ENCODE results near the gene CAPZB.
"Not testable (repeated sequence)": the region's sequence is repeated elsewhere in the genome, so short reads cannot be mapped to it uniquely, and the experiment has no call there.

Gene CAPZB

DNA sequence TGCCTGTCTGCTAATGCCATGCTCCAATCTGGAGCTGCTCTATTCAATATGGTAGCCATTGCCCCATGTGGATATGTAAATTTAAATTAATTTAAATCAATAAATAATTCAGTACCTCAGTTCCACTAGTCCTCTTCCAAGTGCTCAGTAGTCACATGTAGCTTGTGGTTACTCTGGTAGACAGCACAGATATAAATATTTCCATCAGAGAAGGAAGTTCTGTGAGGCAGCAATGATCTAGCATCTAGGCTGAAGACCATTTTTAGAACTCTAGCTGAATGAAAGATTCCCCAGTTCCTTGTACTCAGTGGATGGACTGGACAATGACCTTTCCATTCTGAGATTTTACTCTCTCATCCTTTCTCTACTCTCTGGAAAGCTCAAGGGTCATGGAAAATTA is 25.8 kb upstream of the CAPZB start:
- H3K4me1 ChIP-seq (ENCODE audit: insufficient read depth, low read length): no peaks in the 10 kb centered on the region
- no peaks in the 10 kb centered on the region for H3K9me3 ChIP-seq (ENCODE audit: control insufficient read depth, insufficient read depth, low read length)
- H3K9ac ChIP-seq (ENCODE audit: low read depth, low read length): no peak overlapping the region
- no peaks in the 10 kb centered on the region for H3K36me3 ChIP-seq (ENCODE audit: insufficient read depth, low read length)

DNA sequence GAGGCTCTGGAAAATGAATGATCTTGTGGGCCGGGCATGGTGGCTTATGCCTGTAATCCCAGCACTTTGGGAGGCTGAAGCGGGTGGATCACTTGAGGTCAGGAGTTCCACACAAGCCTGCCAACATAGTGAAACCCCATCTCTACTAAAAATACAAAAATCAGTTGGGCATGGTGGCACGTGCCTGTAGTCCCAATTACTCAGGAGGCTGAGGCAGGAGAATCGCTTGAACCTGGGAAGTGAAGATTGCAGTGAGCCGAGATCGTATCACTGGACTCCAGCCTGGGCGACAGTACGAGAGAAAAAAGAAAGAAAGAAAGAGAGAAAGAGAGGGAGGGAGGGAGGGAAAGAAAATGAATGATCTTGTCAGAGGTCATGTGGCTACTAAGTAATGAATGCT is 24.3 kb upstream of the CAPZB start:
- H3K9ac ChIP-seq (ENCODE audit: low read depth, low read length); H3K4me1 ChIP-seq (ENCODE audit: insufficient read depth, low read length); H3K9me3 ChIP-seq (ENCODE audit: control insufficient read depth, insufficient read depth, low read length); H3K36me3 ChIP-seq (ENCODE audit: insufficient read depth, low read length): not testable (repeated sequence)

DNA sequence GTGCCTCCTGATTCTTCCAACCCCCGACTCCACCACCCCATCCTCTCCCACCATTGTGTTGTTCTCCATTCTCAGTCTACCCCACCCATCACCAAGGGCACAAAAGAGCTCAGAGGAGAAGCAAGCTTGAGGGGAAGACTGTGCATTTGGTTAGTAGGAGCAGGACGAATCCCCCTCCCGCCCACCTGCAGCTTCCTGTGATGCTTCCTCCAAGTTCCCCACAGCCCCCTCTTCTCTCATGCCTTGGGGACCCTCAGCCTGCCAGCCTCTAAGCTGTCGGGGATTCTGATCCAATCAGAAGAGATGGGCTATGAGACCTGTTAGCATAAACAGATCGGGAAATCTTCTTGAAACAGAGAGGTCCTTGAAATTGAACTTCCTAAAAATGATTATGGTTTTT is 22.2 kb upstream of the CAPZB start:
- Histone ChIP-seq H3K9me3 (ENCODE audit: control insufficient read depth, insufficient read depth, low read length) (no peaks in the 10 kb centered on the region), H3K4me1 (ENCODE audit: insufficient read depth, low read length) (no peaks in the 10 kb centered on the region)

DNA sequence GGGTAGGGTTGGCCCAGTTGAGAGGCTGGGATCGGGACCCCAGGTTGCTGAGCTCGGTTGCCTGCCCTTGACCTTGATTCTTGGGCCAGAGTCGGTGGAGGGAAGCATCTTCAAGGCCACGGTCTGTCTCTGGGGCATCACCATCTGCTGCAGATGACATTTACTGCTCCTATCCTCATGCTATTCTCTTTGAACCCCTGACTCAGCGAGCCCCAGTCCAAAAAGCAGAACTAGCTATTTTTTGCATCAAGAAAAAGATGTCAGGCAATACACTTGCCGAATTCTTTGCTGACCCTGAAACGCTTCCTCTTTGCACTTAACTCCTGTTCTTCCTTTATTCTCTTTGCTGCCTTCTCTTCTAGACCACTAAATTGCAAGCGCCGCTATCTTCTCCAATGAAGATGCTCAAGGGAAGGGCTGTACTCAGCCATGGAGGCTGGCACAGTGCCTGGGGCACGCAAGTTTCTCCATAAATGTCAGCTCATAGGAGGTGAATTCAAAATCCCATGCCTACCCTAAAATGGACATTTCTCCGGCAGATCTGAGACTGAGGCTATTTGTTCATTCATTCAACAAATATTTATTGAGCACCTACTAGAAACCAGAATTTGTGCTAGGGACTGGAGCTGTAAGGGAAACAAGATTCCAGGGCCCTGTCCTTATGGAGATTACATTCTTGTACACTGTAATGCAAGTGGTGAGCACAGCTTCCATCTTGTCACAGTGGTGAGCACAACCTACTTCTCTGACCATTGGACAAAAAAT is 20.5 kb upstream of the CAPZB start:
- Histone ChIP-seq H3K4me1 (ENCODE audit: insufficient read depth, low read length) (no peaks in the 10 kb centered on the region), H3K9ac (ENCODE audit: low read depth, low read length) (no peak overlapping the region), H3K36me3 (ENCODE audit: insufficient read depth, low read length) (no peaks in the 10 kb centered on the region), H3K9me3 (ENCODE audit: control insufficient read depth, insufficient read depth, low read length) (no peaks in the 10 kb centered on the region)

More for the DNA sequence above, 22.2 kb upstream of the CAPZB start:
- Histone ChIP-seq H3K36me3 (ENCODE audit: insufficient read depth, low read length) (no peaks in the 10 kb centered on the region), H3K9ac (ENCODE audit: low read depth, low read length) (no peak overlapping the region)

DNA sequence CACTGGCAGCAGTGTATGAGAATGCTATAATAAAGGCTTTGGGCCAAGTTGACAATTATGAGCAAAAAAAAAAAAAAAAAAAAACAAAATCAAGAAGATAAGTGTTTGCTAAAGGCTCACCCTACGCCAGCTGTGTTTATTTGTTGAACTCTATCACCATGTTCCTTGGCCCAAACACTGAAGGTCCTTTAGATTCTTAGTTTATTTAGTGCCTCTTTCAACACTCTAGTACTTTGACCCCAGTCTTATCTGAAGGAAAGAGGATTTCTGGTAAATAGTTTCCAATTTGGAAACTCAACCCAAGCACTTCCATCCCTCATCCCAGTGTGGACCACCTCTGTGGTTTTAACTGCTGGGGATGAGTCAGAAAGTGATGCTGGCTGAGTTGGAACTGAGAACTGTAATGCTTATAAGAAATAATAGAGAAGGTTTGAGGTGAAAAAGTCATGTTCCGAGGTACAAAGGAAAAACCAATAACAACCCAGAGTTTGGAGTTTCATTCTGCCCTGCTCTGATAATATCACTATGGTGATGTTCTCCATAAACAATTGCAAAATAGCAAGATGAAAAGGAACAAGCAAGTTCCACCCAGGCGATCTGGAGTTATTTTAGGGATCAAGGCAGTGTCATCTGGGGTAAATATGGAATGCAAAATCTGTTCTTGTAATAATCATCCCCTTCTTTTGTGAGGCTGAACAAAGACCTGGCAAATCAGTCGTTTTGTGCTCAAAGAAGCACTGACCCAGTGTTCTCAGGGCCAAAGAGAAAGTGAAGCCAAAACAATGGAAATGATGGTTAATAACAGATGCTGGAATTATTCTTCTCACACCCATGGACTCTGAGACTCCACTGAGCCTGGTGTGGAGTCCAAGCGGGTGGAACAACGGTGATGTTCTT is 19.7 kb upstream of the CAPZB start:
- Histone ChIP-seq H3K36me3 (ENCODE audit: insufficient read depth, low read length) (no peaks in the 10 kb centered on the region), H3K9ac (ENCODE audit: low read depth, low read length) (no peak overlapping the region), H3K4me1 (ENCODE audit: insufficient read depth, low read length) (no peaks in the 10 kb centered on the region), H3K9me3 (ENCODE audit: control insufficient read depth, insufficient read depth, low read length) (no peaks in the 10 kb centered on the region)

DNA sequence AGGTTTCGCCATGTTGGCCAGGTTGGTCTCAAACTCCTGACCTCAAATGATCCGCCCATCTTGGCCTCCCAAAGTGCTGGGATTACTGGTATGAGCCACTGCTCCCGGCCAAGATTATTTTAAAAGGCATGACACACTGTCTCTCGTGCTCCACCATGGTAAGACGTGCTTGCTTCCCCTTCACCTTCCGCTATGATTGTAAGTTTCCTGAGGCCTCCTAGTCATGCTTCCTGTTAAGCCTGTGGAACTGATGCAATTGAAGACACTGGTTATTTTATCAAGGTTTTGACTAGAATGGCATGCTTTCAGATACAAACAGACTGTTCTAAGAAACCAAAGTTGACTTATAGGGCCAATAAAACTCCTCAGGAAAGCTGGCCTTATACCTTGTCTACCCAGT is 16.9 kb upstream of the CAPZB start:
- H3K9ac ChIP-seq (ENCODE audit: low read depth, low read length); H3K9me3 ChIP-seq (ENCODE audit: control insufficient read depth, insufficient read depth, low read length); H3K36me3 ChIP-seq (ENCODE audit: insufficient read depth, low read length); H3K4me1 ChIP-seq (ENCODE audit: insufficient read depth, low read length): not testable (repeated sequence)

DNA sequence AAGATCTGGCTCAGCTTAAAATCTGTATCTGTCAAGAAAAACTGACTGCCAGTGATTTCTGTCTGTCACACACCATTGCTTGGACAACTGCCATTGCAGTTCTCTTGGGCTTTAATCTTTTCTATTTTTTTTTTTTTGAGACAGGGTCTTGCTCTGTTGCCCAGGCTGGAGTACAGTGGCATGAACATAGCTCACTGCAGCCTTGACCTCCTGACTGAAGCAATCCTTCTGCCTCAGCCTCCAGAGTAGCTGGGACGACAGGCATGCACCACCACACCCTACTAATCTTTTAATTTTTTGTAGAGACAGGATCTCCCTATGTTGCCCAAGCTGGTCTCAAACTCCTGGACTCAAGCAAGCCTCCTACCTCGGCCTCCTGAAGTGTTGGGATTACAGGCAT is 14.5 kb upstream of the CAPZB start:
- not testable (repeated sequence) for H3K4me1 ChIP-seq (ENCODE audit: insufficient read depth, low read length); H3K36me3 ChIP-seq (ENCODE audit: insufficient read depth, low read length); H3K9ac ChIP-seq (ENCODE audit: low read depth, low read length); H3K9me3 ChIP-seq (ENCODE audit: control insufficient read depth, insufficient read depth, low read length)

DNA sequence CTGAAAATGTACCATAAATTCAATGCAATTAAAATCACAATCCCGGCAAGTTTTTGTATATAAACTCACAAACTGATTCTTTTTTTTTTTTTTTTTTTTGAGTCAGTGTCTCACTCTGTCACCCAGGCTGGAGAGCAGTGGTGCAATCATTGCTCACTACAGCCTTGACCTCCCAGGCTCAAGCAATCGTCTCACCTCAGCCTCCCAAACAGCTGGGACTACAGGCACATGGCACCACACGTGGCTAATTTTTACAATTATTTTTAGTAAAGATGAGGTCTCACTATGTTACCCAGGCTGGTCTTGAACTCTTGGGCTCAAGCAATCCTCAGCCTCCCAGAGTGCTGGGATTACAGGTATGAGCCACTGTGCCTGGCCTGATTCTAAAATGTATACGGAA is 12.1 kb upstream of the CAPZB start:
- not testable (repeated sequence) for H3K9ac ChIP-seq (ENCODE audit: low read depth, low read length); H3K9me3 ChIP-seq (ENCODE audit: control insufficient read depth, insufficient read depth, low read length); H3K36me3 ChIP-seq (ENCODE audit: insufficient read depth, low read length); H3K4me1 ChIP-seq (ENCODE audit: insufficient read depth, low read length)

DNA sequence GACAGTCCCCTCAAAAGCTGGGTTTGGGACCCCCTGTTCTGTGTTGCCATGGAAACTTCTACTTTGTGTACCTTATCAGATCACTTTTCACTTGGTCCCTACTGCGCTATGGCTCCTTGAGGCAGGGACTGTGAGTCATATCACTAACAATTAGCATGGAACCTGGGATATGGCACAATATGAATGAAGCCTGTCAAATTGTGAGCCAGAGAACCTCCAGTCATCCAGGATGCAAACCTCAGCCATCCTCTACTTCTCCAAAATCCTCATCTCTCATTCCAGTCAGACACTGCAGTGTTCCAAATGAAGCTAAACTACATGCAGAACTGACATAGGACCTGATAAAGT is 11.2 kb upstream of the CAPZB start:
- Histone ChIP-seq H3K4me1 (ENCODE audit: insufficient read depth, low read length) (no peaks in the 10 kb centered on the region), H3K9me3 (ENCODE audit: control insufficient read depth, insufficient read depth, low read length) (no peaks in the 10 kb centered on the region), H3K9ac (ENCODE audit: low read depth, low read length) (no peak overlapping the region), H3K36me3 (ENCODE audit: insufficient read depth, low read length) (no peaks in the 10 kb centered on the region)

DNA sequence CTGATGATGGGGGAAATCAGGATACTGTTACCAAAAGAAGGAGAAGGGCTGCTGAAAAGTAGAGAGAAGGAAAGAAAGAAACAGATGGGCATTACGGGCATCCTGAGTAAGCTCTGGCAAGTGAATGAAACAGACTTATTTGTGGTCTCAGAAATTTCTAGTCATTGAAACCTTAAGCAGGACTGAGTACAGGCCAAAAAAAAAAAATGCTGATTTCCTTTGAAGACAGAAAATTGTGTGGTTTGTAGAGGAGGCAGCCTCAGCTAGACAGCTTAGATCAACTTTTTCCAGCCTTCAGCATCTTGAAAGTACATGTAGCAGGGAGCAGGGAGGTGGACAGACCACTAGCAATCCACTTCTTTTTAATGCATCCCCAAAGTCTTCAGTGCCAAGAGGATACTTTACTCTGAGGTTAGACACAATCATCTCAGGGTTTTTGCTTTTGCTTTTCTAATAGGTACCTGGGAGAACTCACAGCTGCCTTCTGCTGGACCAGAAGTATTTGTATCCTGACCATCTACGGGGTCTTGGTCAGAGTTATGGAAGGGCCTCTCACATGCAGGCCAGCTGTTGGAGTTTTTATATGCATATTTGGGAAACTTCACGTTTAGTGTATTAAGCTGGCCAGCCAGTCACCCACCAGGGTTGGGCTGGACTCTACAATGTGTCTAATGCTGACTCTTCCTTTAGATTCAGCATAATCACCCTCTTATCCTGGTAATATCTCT is 10.6 kb upstream of the CAPZB start:
- no peak overlapping the region for H3K9ac ChIP-seq (ENCODE audit: low read depth, low read length)
- no peaks in the 10 kb centered on the region for H3K36me3 ChIP-seq (ENCODE audit: insufficient read depth, low read length)
- H3K9me3 ChIP-seq (ENCODE audit: control insufficient read depth, insufficient read depth, low read length): no peaks in the 10 kb centered on the region
- no peaks in the 10 kb centered on the region for H3K4me1 ChIP-seq (ENCODE audit: insufficient read depth, low read length)

DNA sequence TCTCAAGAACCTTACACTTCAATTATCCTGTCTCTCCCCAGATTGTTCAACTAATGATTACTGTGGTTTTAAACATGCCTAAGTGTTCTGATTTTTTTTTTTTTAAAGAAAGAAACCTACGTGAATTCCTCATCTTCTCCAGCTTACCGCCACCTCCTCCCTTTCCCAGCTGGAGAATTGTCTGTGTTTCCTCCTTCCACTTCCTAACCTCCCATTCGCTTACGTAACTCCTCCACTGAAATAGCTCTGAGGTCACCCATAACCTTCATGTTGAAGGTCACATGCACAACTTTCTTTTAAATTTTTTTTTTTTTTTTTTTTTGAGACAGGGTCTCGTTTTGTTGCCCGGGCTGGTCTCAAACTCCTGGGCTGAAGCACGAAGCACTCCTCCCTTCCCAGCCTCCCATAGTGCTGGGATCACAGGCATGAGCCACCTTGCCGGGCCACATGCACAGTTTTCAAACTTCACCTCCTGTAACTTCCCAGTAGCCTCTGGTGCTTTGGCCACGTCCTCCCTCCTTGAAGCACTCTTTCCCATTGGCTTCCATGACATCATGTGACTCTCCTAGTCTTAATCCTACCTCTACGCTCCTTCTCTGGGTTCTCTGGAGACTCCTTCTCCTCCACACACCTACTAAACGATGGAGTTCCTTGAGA is 9.8 kb upstream of the CAPZB start:
- no peak overlapping the region for H3K9ac ChIP-seq (ENCODE audit: low read depth, low read length)

DNA sequence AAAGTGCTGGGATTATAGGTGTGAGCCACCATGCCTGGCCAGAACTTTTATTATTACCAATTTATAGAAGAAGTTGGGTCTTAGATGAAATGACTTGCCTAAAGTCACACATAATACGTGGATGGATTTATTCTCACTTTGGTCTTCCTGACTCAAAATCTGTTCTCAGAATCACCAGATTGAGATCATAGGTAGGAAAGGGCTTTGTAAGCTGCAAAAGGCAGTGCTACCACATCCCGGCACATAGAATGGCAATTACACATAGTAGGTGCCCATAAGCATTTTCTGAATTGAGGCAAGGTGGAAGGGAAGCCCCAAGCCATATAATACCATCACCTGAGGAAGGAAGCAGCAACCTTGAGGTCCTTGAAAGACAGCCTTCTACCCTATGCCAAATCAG is 8.2 kb upstream of the CAPZB start:
- Histone ChIP-seq H3K4me1 (ENCODE audit: insufficient read depth, low read length) (no peaks in the 10 kb centered on the region), H3K36me3 (ENCODE audit: insufficient read depth, low read length) (no peaks in the 10 kb centered on the region), H3K9ac (ENCODE audit: low read depth, low read length) (no peak overlapping the region), H3K9me3 (ENCODE audit: control insufficient read depth, insufficient read depth, low read length) (no peaks in the 10 kb centered on the region)

More for the DNA sequence above, 9.8 kb upstream of the CAPZB start:
- no peaks in the 10 kb centered on the region for H3K4me1 ChIP-seq (ENCODE audit: insufficient read depth, low read length)
- no peaks in the 10 kb centered on the region for H3K9me3 ChIP-seq (ENCODE audit: control insufficient read depth, insufficient read depth, low read length)
- no peaks in the 10 kb centered on the region for H3K36me3 ChIP-seq (ENCODE audit: insufficient read depth, low read length)

DNA sequence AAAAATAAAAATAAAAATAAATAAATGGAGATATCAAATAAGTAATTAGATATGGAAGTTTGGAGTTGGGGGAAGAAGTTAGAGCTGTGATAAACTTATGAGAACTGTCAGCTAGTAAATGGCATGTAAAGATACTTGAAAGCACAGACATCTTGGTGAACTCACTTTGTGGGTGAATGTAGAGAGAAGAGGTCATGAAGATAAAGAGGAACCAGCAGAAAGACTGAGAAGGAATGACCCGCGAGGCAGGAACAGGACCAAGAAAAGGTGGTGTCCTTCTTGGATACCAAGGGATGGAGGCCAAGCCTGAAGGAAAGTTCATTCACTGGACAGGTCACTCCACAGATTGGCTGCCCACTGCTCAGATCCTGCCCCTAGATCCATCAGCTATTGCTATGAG is 4.7 kb upstream of the CAPZB start:
- H3K9me3 ChIP-seq (ENCODE audit: control insufficient read depth, insufficient read depth, low read length): no peaks in the 10 kb centered on the region
- no peaks in the 10 kb centered on the region for H3K36me3 ChIP-seq (ENCODE audit: insufficient read depth, low read length)

DNA sequence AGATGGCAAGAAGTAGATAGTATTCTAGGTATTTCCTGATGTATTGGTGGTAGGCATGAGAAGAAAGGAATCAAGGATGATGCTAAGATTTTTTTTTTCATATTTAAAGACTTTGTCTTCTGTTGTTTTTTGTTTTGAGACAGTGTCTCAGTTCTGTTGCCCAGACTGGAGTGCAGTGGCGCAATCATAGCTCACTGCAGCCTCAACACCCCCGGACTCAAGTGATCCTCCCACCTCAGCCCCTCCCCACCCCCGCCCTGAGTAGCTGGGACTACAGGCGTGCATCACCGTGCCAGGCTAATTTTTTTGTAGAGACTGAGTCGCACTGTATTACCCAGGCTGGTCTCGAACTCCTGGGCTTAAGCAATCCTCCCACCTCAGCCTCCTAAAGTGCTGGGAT is 2.8 kb upstream of the CAPZB start:
- H3K4me1 ChIP-seq (ENCODE audit: insufficient read depth, low read length): peaks cover 10% of the 10 kb centered on the region
- H3K36me3 ChIP-seq (ENCODE audit: insufficient read depth, low read length): no peaks in the 10 kb centered on the region
- no peaks in the 10 kb centered on the region for H3K9me3 ChIP-seq (ENCODE audit: control insufficient read depth, insufficient read depth, low read length)
- H3K9ac ChIP-seq (ENCODE audit: low read depth, low read length): no peak overlapping the region

More for the DNA sequence above, 4.7 kb upstream of the CAPZB start:
- 0 out of 2 replicates have a peak, but pooled peaks cover 4% of the 10 kb centered on the region for H3K4me1 ChIP-seq (ENCODE audit: insufficient read depth, low read length)
- no peak overlapping the region for H3K9ac ChIP-seq (ENCODE audit: low read depth, low read length)

Data from ES-I3 (cell line).